Brain microvascular endothelial cell (primary cell): ENCODE results near the gene KATNB1.

Source experiments
- DNase-seq: peaks from one replicate; pipeline ENCODE4 v3.0.0-alpha.2; 2020
- H3K27ac ChIP-seq: fragments of 250-450 bp; sonication (Bioruptor Pico); 2 replicates; pipeline ENCODE4 v1.5.1; 2020; ENCODE audit warnings: mild to moderate bottlenecking, moderate library complexity
- H3K27me3 ChIP-seq: fragments of 250-450 bp; sonication (Bioruptor Pico); replicated peaks from 2 replicates; pipeline ENCODE4 v1.5.1; 2020; ENCODE audit warnings: mild to moderate bottlenecking
- H3K36me3 ChIP-seq: fragments of 250-450 bp; sonication (Bioruptor Pico); replicated peaks from 2 replicates; pipeline ENCODE4 v1.5.1; 2020; ENCODE audit warnings: mild to moderate bottlenecking
- H3K4me3 ChIP-seq: 2 replicates; pipeline ENCODE4 v1.5.1; 2011; ENCODE audit warnings: low read depth, mild to moderate bottlenecking, control low read depth, low read length, moderate library complexity
- in situ Hi-C: cut with HindIII; loops from 2 replicates; pipeline ENCODE4 v1.10.0; 2017; ENCODE audit warnings: low sequenced_read_pairs, low pct_ligation_motif_present
- TF ChIP-seq, protein P1 (sequence below): IDR thresholded peaks from 2 replicates; pipeline ENCODE4 v1.5.1; 2011; ENCODE audit warnings: low read depth, mild to moderate bottlenecking, moderate library complexity, low read length, control low read depth, inconsistent platforms; ENCODE audit errors: missing control alignments

Gene KATNB1

DNA sequence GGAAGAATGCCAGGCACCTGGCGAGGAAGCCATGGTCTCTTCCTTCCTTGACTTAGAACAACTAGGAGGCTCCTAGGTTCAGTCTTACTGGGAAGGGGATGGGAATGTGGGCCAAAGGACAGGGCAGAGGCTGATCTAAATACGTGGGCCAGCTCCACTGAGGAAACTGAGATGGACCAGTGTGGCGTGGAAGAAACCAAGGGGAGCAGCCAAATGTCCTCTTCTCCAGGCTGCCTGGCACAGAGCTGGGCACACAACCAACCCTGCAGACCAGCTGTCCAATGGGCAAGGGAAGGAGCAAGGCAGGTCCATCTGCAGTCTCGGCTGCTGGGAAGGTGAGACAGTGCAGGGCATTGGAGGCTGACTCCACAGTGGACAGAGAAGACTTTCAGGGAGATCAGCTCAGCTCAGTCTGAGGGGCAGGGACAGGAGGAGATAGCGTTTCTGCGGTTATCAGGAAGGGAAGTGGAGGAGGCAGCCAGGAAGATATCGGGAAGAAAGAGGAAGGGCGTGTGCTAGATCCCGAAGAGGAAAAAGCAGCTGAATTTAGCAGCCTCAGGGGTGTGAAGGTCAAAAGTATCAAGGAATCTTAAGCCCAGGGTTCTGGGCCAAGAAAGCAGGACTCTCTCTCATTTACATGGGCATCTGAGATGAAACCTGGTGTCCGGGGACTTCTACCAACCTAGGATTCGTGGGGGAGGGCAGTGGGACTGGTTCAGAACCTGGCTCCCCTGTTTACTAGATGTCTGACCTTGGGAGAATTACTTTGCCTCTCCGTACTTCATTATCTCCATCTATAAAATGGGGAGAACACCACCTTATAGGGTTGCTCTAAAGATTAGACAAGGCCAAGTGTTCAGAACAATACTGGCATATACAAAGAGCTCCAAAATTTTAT is 64.9 kb downstream of the KATNB1 start:
- H3K27ac ChIP-seq = no peak overlapping the region
- in situ Hi-C loops = no loop called here

DNA sequence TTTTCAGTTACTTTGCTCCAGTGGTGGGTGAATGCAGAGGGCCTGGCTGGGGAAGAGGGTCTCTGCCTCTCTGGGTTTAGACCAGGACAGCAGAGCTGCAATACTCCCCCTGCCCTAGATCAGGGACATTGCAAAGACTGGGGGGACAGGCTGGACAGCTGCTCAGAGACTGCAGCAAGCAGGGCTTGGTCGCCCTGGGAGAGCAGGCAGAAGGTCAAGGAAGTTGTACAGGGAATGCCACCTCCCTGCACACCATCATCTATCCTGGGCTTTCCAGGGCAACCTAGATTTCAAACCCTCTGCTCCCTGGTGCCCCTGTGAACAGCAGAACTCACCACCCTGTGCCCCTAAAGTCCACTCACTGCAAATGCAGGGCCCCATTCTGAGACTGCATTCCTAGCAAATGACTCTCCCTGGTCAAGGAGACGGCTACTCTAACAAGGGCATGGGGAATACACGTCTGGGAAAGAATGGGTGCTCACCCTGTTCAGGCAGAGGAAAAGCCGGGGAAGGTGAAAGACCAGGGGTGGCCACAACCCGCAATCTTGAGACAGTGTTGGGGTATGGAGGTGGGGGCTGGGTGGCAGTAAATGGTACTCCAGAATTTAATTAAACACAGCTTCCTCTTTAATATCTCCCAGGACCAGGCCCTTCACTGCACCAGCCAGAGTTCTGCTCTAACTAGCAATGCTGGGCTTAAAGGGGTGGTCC is 65.7 kb downstream of the KATNB1 start:
- H3K36me3 ChIP-seq = peaks cover 14% of the 10 kb centered on the region
- H3K4me3 ChIP-seq = peak overlapping the region; percentile 76
- TF ChIP-seq, protein P1, sequence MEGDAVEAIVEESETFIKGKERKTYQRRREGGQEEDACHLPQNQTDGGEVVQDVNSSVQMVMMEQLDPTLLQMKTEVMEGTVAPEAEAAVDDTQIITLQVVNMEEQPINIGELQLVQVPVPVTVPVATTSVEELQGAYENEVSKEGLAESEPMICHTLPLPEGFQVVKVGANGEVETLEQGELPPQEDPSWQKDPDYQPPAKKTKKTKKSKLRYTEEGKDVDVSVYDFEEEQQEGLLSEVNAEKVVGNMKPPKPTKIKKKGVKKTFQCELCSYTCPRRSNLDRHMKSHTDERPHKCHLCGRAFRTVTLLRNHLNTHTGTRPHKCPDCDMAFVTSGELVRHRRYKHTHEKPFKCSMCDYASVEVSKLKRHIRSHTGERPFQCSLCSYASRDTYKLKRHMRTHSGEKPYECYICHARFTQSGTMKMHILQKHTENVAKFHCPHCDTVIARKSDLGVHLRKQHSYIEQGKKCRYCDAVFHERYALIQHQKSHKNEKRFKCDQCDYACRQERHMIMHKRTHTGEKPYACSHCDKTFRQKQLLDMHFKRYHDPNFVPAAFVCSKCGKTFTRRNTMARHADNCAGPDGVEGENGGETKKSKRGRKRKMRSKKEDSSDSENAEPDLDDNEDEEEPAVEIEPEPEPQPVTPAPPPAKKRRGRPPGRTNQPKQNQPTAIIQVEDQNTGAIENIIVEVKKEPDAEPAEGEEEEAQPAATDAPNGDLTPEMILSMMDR = peak; percentile 38
- H3K27me3 ChIP-seq = no peaks in the 10 kb centered on the region
- H3K27ac ChIP-seq = peak overlapping the region; percentile 74
- DNase-seq = peak; percentile 66
- in situ Hi-C loops = no loop called here

More for the DNA sequence above, 64.9 kb downstream of the KATNB1 start:
- DNase-seq = no peak
- peak overlapping the region; percentile 76 for H3K4me3 ChIP-seq
- TF ChIP-seq, protein P1 = no peak
- peaks cover 18% of the 10 kb centered on the region for H3K36me3 ChIP-seq
- H3K27me3 ChIP-seq = no peaks in the 10 kb centered on the region

DNA sequence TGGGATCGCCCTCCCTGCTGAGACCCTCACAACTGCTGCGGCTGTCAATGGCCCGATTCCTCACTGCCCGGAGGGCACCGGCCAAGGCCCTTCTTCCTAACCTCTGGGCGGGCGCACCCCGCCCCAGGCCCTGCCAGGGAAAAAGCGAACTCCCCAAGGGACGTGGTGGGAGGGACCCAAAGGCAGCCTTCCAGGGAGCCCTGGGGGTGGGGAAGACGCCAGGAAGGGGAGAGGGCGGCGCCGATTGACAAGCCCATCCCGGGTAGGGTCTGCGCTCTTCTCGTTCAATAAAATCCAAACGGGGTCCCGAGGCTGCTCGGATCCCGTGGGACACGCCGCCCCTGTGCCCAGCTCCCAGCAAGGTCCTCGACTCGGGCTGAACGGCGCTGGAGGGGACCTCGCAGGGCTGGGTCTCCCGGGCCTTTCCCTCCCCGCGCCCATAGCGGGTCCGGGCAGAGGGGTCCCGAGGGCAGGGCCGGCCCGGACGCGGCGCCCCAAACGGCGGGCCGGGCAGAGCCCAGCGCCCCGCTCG is 66.3 kb downstream of the KATNB1 start:
- H3K27me3 ChIP-seq = no peaks in the 10 kb centered on the region
- peak overlapping the region; percentile 76 for H3K4me3 ChIP-seq
- in situ Hi-C loops = no loop called here
- TF ChIP-seq, protein P1 = peak; percentile 1
- peak overlapping the region; percentile 74 for H3K27ac ChIP-seq
- peaks cover 9% of the 10 kb centered on the region for H3K36me3 ChIP-seq
- DNase-seq = peak; percentile 32

DNA sequence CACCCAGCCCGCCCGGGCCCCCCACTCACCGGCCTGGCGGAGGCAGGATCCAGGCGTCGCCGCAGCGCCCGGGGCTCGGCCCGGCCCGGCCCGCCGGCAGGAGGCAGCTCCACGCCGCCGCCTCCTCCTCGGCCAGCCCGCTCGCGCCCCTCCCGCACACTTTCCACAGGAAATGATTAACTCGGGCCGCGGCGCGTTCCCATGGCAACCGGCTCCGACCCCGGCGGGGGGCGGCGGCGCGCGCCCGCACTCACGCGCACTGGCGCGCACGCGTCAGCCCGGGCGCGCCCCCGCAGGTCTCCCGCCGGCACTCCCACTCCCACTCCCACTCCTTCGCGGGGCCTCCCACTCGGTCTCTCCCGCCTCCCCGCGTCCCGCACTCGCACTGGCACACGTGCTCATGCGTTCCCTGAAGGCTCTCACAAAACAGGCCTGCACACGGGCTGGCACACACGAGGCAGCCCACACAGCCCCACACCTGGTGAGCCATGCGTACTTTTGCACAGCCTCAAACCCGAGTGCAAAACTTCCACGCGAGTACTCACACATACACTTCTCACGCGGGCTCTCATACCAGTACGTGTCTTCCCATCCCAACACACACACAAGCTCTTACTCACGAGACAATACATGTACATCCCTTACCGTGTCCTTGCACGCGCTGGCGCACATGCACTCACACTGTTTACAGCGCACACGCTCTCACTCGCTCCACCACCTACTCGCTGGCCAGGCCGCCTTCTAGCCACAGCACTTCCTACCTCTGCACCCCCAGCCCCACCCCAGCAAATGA is 67.0 kb downstream of the KATNB1 start, which contains the start of gene KIFC3:
KIFC3 (minus strand) TSS at position 151 of the 793 bp plus-strand sequence. CDS start 4,248 bp downstream, outside the sequence.
- TF ChIP-seq, protein P1 = no peak
- DNase-seq = peak; percentile 79
- peak within 1 kb of the TSS; percentile 74 for H3K27ac ChIP-seq
- in situ Hi-C loops = no loop called here
- peak within 1 kb of the TSS; percentile 76 for H3K4me3 ChIP-seq
- peaks cover 2% of the 10 kb centered on the region for H3K36me3 ChIP-seq
- no peaks in the 10 kb centered on the region for H3K27me3 ChIP-seq
